H1 (cell line): ENCODE results near the gene SCAPER. TPM values are rescaled to one million over a fixed set of nuclear protein-coding genes. Genes with fewer than 3 reads are reported as not detected.

Experiments
- CTCF ChIA-PET: fragments of 300-600 bp; sonication (Branson Sonifier 250); formaldehyde crosslinking; loops from one replicate; lab custom pipeline; 2021; ENCODE audit not compliant: partially characterized antibody; lab: Charles Lee
- POLR2A ChIA-PET: fragments of 300-600 bp; sonication (Branson Sonifier 250); formaldehyde crosslinking; loops from one replicate; lab custom pipeline; 2021; ENCODE audit warnings: inconsistent platforms; ENCODE audit not compliant: partially characterized antibody; lab: Charles Lee
- DNase-seq, 2 experiments: peaks; one replicate each; pipeline versions ENCODE4 v3.0.0 to v3.0.0-alpha.2; 2010 to 2022; ENCODE audit warnings: low spot score in 2 of 2, low read depth in 1 of 2, mixed read lengths in 1 of 2
- FAIRE-seq: peaks from 2 replicates; lab custom pipeline; 2011; peaks lifted over from hg19 to GRCh38; lab: Jason Lieb, UNC
- H2AFZ ChIP-seq: 2 replicates; pipeline ENCODE4 v1.8.1; 2012; ENCODE audit warnings: low read length, inconsistent platforms
- H2AK5ac ChIP-seq: 2 replicates; pipeline ENCODE4 v1.6.1; 2013; ENCODE audit warnings: low read depth, low read length
- H2BK120ac ChIP-seq: replicated peaks from 2 replicates; pipeline ENCODE3; 2013; ENCODE audit warnings: low read depth, low read length, inconsistent platforms
- H2BK12ac ChIP-seq: 2 replicates; pipeline ENCODE4 v1.6.1; 2013; ENCODE audit warnings: low read depth, low read length
- H2BK15ac ChIP-seq: 2 replicates; pipeline ENCODE4 v1.6.1; 2013; ENCODE audit warnings: low read length
- H2BK20ac ChIP-seq: 2 replicates; pipeline ENCODE4 v1.6.1; 2013; ENCODE audit warnings: low read length
- H2BK5ac ChIP-seq: 2 replicates; pipeline ENCODE4 v1.6.1; 2013; ENCODE audit warnings: low read depth, low read length
- H3K14ac ChIP-seq: 2 replicates; pipeline ENCODE4 v1.6.1; 2013; ENCODE audit warnings: inconsistent platforms; ENCODE audit not compliant: insufficient read length
- H3K18ac ChIP-seq: 2 replicates; pipeline ENCODE4 v1.6.1; 2013; ENCODE audit warnings: low read length; ENCODE audit errors: extremely low read depth
- H3K23ac ChIP-seq: 2 replicates; pipeline ENCODE4 v1.6.1; 2013; ENCODE audit warnings: inconsistent platforms; ENCODE audit not compliant: insufficient read length
- H3K23me2 ChIP-seq: 2 replicates; pipeline ENCODE4 v1.6.1; 2013; ENCODE audit warnings: low read depth, low read length
- H3K27ac ChIP-seq: 2 replicates; pipeline ENCODE4 v1.6.1; 2011; ENCODE audit warnings: low read depth, low read length, inconsistent platforms
- H3K27me3 ChIP-seq, 4 experiments: replicated peaks in 1 of 4; 1 replicate in 1 of 4; 2 replicates in 3 of 4; pipeline versions ENCODE4 v1.6.1 to v1.8.1; 2011 to 2013; ENCODE audit warnings: low read length in 3 of 4, mild to moderate bottlenecking in 3 of 4, inconsistent platforms in 2 of 4, mixed read lengths in 2 of 4, moderate library complexity in 1 of 4; ENCODE audit not compliant: control insufficient read depth in 3 of 4, insufficient read depth in 3 of 4; ENCODE audit errors: extremely low read depth in 1 of 4
- H3K36me3 ChIP-seq, 4 experiments: 2 replicates each; pipeline versions ENCODE4 v1.6.1 to v1.8.1; 2011 to 2013; ENCODE audit warnings: mild to moderate bottlenecking in 4 of 4, low read length in 3 of 4, moderate library complexity in 2 of 4, control low read depth in 1 of 4, inconsistent platforms in 1 of 4; ENCODE audit not compliant: insufficient read depth in 4 of 4, control insufficient read depth in 2 of 4
- H3K4ac ChIP-seq: replicated peaks from 2 replicates; pipeline ENCODE3; 2013; ENCODE audit warnings: low read length, low read depth, mixed read lengths, inconsistent platforms; ENCODE audit not compliant: insufficient read length
- H3K4me1 ChIP-seq, 4 experiments: replicated peaks in 1 of 4; 1 replicate in 1 of 4; 2 replicates in 3 of 4; pipeline versions ENCODE4 v1.6.1 to v1.8.1; 2011 to 2013; ENCODE audit warnings: low read length in 3 of 4, inconsistent platforms in 2 of 4, mixed read lengths in 1 of 4; ENCODE audit not compliant: insufficient read depth in 4 of 4, control insufficient read depth in 3 of 4
- H3K4me2 ChIP-seq, 2 experiments: 2 replicates each; pipeline versions ENCODE4 v1.6.1 to v1.8.1; 2011 to 2013; ENCODE audit warnings: low read depth in 2 of 2, low read length in 2 of 2, control low read depth in 1 of 2, inconsistent platforms in 1 of 2, mild to moderate bottlenecking in 1 of 2; ENCODE audit not compliant: insufficient read depth in 1 of 2
- H3K4me3 ChIP-seq, 4 experiments: fragments of 200-600, 300-600 bp in 1 of 4; sonication (generic), shearing (Covaris generic), sonication (Bioruptor Twin) in 1 of 4; 2 replicates each; pipeline versions ENCODE4 v1.5.1 to v1.8.1; 2011 to 2016; ENCODE audit warnings: low read length in 4 of 4, low read depth in 3 of 4, control low read depth in 2 of 4, inconsistent platforms in 2 of 4, mild to moderate bottlenecking in 2 of 4, mixed read lengths in 1 of 4, moderate library complexity in 1 of 4; ENCODE audit not compliant: insufficient read depth in 2 of 4; ENCODE audit errors: extremely low read depth in 1 of 4
- H3K56ac ChIP-seq: replicated peaks from 2 replicates; pipeline ENCODE3; 2013; ENCODE audit warnings: low read depth, mild to moderate bottlenecking, mixed read lengths, low read length, inconsistent platforms; ENCODE audit not compliant: insufficient read length
- H3K79me1 ChIP-seq: 2 replicates; pipeline ENCODE4 v1.6.1; 2013; ENCODE audit warnings: low read depth, low read length, control low read depth
- H3K79me2 ChIP-seq, 2 experiments: 2 replicates each; pipeline versions ENCODE4 v1.6.1 to v1.8.1; 2012 to 2013; ENCODE audit warnings: low read length in 2 of 2, mild to moderate bottlenecking in 2 of 2, inconsistent platforms in 1 of 2; ENCODE audit not compliant: insufficient read depth in 2 of 2, control insufficient read depth in 1 of 2
- H3K9ac ChIP-seq, 4 experiments: replicated peaks in 1 of 4; 1 replicate in 1 of 4; 2 replicates in 3 of 4; pipeline versions ENCODE4 v1.6.1 to v1.8.1; 2011 to 2013; ENCODE audit warnings: low read depth in 3 of 4, low read length in 3 of 4, control low read depth in 2 of 4, mild to moderate bottlenecking in 2 of 4, moderate library complexity in 2 of 4, inconsistent platforms in 1 of 4; ENCODE audit errors: extremely low read depth in 1 of 4
- H3K9me3 ChIP-seq, 2 experiments: 2 replicates each; pipeline versions ENCODE4 v1.6.1 to v1.8.1; 2012 to 2013; ENCODE audit warnings: mild to moderate bottlenecking in 2 of 2, moderate library complexity in 2 of 2, control low read depth in 1 of 2, inconsistent platforms in 1 of 2, low read depth in 1 of 2, low read length in 1 of 2, mixed read lengths in 1 of 2; ENCODE audit not compliant: insufficient read depth in 2 of 2
- H4K20me1 ChIP-seq, 2 experiments: replicated peaks in 1 of 2; 2 replicates each; pipeline versions ENCODE3 to v1.8.1; 2011 to 2013; ENCODE audit warnings: inconsistent platforms in 2 of 2, low read length in 2 of 2, mild to moderate bottlenecking in 1 of 2; ENCODE audit not compliant: insufficient read depth in 2 of 2, control insufficient read depth in 1 of 2
- H4K5ac ChIP-seq: 2 replicates; pipeline ENCODE4 v1.6.1; 2013; ENCODE audit warnings: low read length, low read depth, mixed read lengths, inconsistent platforms; ENCODE audit not compliant: insufficient read length
- H4K8ac ChIP-seq: 2 replicates; pipeline ENCODE4 v1.8.0; 2013; ENCODE audit warnings: mild to moderate bottlenecking, moderate library complexity, low read length, inconsistent platforms; ENCODE audit not compliant: insufficient read depth; ENCODE audit errors: extremely low read depth
- H4K91ac ChIP-seq: replicated peaks from 2 replicates; pipeline ENCODE3; 2013; ENCODE audit warnings: low read length, mixed read lengths, inconsistent platforms; ENCODE audit not compliant: insufficient read length
- BACH1 ChIP-seq: IDR thresholded peaks from 2 replicates; pipeline ENCODE4 v1.6.1; 2012; ENCODE audit warnings: low read length, improper control_type of control experiment
- CEBPB ChIP-seq: IDR thresholded peaks from 2 replicates; pipeline ENCODE4 v1.6.1; 2012; ENCODE audit warnings: low read depth, low read length
- CHD2 ChIP-seq: IDR thresholded peaks from 2 replicates; pipeline ENCODE4 v1.6.1; 2012; ENCODE audit warnings: low read length, improper control_type of control experiment
- GTF2F1 ChIP-seq: IDR thresholded peaks from 2 replicates; pipeline ENCODE4 v1.6.1; 2012; ENCODE audit warnings: low read depth, low read length, improper control_type of control experiment, borderline replicate concordance
- JUND ChIP-seq: IDR thresholded peaks from 2 replicates; pipeline ENCODE4 v1.6.1; 2011; ENCODE audit warnings: mild to moderate bottlenecking, improper control_type of control experiment, low read length
- KDM5A ChIP-seq: fragments of 200-600 bp; IDR thresholded peaks from 2 replicates; pipeline ENCODE4 v1.7.1; 2012; ENCODE audit warnings: mild to moderate bottlenecking, low read length, inconsistent platforms, mixed read lengths
- NANOG ChIP-seq: IDR thresholded peaks from 2 replicates; pipeline ENCODE4 v1.6.1; 2011; ENCODE audit warnings: low read length, low read depth, mild to moderate bottlenecking, inconsistent platforms; ENCODE audit not compliant: insufficient read depth, poor library complexity, severe bottlenecking
- SIX5 ChIP-seq: IDR thresholded peaks from 2 replicates; pipeline ENCODE4 v1.6.1; 2011; ENCODE audit warnings: mild to moderate bottlenecking, low read depth, low read length
- SP4 ChIP-seq: IDR thresholded peaks from 2 replicates; pipeline ENCODE4 v1.6.1; 2012; ENCODE audit warnings: low read length, inconsistent platforms
- SRF ChIP-seq: IDR thresholded peaks from 2 replicates; pipeline ENCODE4 v1.6.1; 2011; ENCODE audit warnings: mild to moderate bottlenecking, low read depth, low read length, moderate library complexity
- TAF1 ChIP-seq: IDR thresholded peaks from 2 replicates; pipeline ENCODE4 v1.6.1; 2011; ENCODE audit warnings: mild to moderate bottlenecking, low read depth, low read length
- polyA plus RNA-seq, 7 experiments: library from polyadenylated mRNA; depleted of rRNA in 3 of 7; stranded (reverse) in 5 of 7; unstranded in 2 of 7; fragments of >200 nt in 5 of 7; fragments of 200-250 nt in 2 of 7; gene quantifications; 1 replicate in 5 of 7; 2 replicates in 1 of 7; 4 replicates in 1 of 7; pipeline versions ENCODE4 v1.2.1 to v1.2.3, GENCODE V29; 2011 to 2013; ENCODE audit warnings: missing spikeins in 2 of 7, mixed read lengths in 2 of 7
- total RNA-seq: library from RNA; stranded (reverse); fragmentation: NEBNext Ultra II Directional; extraction: Animal tissue kit (Norgen Biotek cat#: 25700); gene quantifications from 2 replicates; pipeline ENCODE4 v1.2.1, GENCODE V29; 2021
- TF ChIP-seq, protein P1 (sequence below): IDR thresholded peaks from 2 replicates; pipeline ENCODE4 v1.6.1; 2011; ENCODE audit warnings: low read length, improper control_type of control experiment

The SCAPER gene
- total and polyA plus RNA-seq, 2 of the 8 experiments (the other 6 are each of a cell fraction or from before 2014, with no cell fraction given): 1.6 to 6.8 TPM

- no peak overlapping the region for H4K8ac ChIP-seq
- no peak overlapping the region for H2AFZ ChIP-seq
- no peak overlapping the region for H2BK20ac ChIP-seq
- no peak overlapping the region for H3K4me3 ChIP-seq
- H3K18ac ChIP-seq: no peak overlapping the region
- H4K91ac ChIP-seq: no peak overlapping the region
- no peaks in the 10 kb centered on the region for H4K20me1 ChIP-seq
- H2BK5ac ChIP-seq: no peak overlapping the region
- H3K23me2 ChIP-seq: no peaks in the 10 kb centered on the region
- no peak overlapping the region for H3K9ac ChIP-seq
- H3K23ac ChIP-seq: no peak overlapping the region
- H3K4ac ChIP-seq: no peak overlapping the region
- CTCF ChIA-PET: interaction anchor here (0.6 to 1.2 kb wide), 2 partner anchors 13 to 40 kb away, joined by 3 read pairs; no protein-coding TSS in a partner anchor
- no peak overlapping the region for H3K56ac ChIP-seq
- H4K5ac ChIP-seq: no peak overlapping the region
- no peaks in the 10 kb centered on the region for H3K27me3 ChIP-seq
- no peak overlapping the region for H2BK15ac ChIP-seq
- H3K79me2 ChIP-seq: no peaks in the 10 kb centered on the region
- POLR2A ChIA-PET: no interaction called here
- H2BK120ac ChIP-seq: no peak overlapping the region
- H3K36me3 ChIP-seq: no peaks in the 10 kb centered on the region
- no peak for FAIRE-seq
- no peak overlapping the region for H3K4me2 ChIP-seq
- no peaks in the 10 kb centered on the region for H3K4me1 ChIP-seq
- H3K27ac ChIP-seq: no peak overlapping the region
- TF ChIP-seq NANOG: no peak
- no peak for TF ChIP-seq TAF1
- no peak for TF ChIP-seq GTF2F1
- TF ChIP-seq, protein P1, sequence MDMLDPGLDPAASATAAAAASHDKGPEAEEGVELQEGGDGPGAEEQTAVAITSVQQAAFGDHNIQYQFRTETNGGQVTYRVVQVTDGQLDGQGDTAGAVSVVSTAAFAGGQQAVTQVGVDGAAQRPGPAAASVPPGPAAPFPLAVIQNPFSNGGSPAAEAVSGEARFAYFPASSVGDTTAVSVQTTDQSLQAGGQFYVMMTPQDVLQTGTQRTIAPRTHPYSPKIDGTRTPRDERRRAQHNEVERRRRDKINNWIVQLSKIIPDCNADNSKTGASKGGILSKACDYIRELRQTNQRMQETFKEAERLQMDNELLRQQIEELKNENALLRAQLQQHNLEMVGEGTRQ: no peak
- no peak for TF ChIP-seq KDM5A
- TF ChIP-seq BACH1: no peak
- TF ChIP-seq CHD2: no peak
- TF ChIP-seq SIX5: no peak
- TF ChIP-seq SP4: no peak
- no peak for TF ChIP-seq SRF
- TF ChIP-seq JUND: no peak
- TF ChIP-seq CEBPB: no peak
- no peaks in the 10 kb centered on the region; a peak in 1 of 4 replicates for H3K9me3 ChIP-seq
- no peak overlapping the region for H3K14ac ChIP-seq
- no peaks in the 10 kb centered on the region for H3K79me1 ChIP-seq
- no peak for DNase-seq
- no peak overlapping the region for H2AK5ac ChIP-seq
- H2BK12ac ChIP-seq: no peak overlapping the region
These were observed 319.6 kb downstream of the SCAPER start for GRCh38 chr15:76585576-76585897.
